CD14-positive monocyte (primary cell): ENCODE measurements around the gene BACH2. TPM values are rescaled to one million over a fixed set of nuclear protein-coding genes. Genes with fewer than 3 reads are reported as not detected.

Source experiments
- DNase-seq, 3 donors: peaks; one replicate each; pipeline ENCODE4 v3.0.0-alpha.2; 2011 to 2022
- H2AFZ ChIP-seq: 2 replicates; pipeline ENCODE4 v1.6.0; 2012; ENCODE audit warnings: mild to moderate bottlenecking, low read depth, low read length, inconsistent platforms; ENCODE audit not compliant: insufficient read depth, poor library complexity, severe bottlenecking
- H3K27ac ChIP-seq, 2 donors: 1 replicate in 1 of 2; 2 replicates in 1 of 2; pipeline ENCODE4 v1.5.1; 2012 to 2013; ENCODE audit warnings: low read length in 2 of 2, control low read depth in 1 of 2, inconsistent platforms in 1 of 2, low read depth in 1 of 2, mild to moderate bottlenecking in 1 of 2
- H3K27me3 ChIP-seq, 2 donors: one replicate each; pipeline versions ENCODE4 v1.6.0 to v1.6.1; 2011 to 2013; ENCODE audit warnings: low read length in 2 of 2; ENCODE audit not compliant: control insufficient read depth in 2 of 2, insufficient read depth in 2 of 2
- H3K36me3 ChIP-seq, 2 donors: replicated peaks in 1 of 2; 1 replicate in 1 of 2; 2 replicates in 1 of 2; pipeline versions ENCODE4 v1.5.1 to v1.6.1; 2012 to 2013; ENCODE audit warnings: low read length in 2 of 2, control low read depth in 1 of 2, inconsistent platforms in 1 of 2, mild to moderate bottlenecking in 1 of 2; ENCODE audit not compliant: insufficient read depth in 2 of 2, control insufficient read depth in 1 of 2
- H3K4me1 ChIP-seq, 2 donors: 1 replicate in 1 of 2; 2 replicates in 1 of 2; pipeline versions ENCODE4 v1.5.1 to v1.6.1; 2012 to 2013; ENCODE audit warnings: low read length in 2 of 2, control low read depth in 1 of 2, inconsistent platforms in 1 of 2, mild to moderate bottlenecking in 1 of 2, moderate library complexity in 1 of 2; ENCODE audit not compliant: insufficient read depth in 2 of 2, control insufficient read depth in 1 of 2
- H3K4me2 ChIP-seq: replicated peaks from 2 replicates; pipeline ENCODE3; 2012; ENCODE audit warnings: low read length, moderate library complexity, mild to moderate bottlenecking; ENCODE audit not compliant: poor library complexity, severe bottlenecking; ENCODE audit errors: extremely low read depth
- H3K4me3 ChIP-seq, 3 experiments: fragments of 200-600 bp in 1 of 3; sonication (generic) in 1 of 3; replicated peaks in 1 of 3; 1 replicate in 2 of 3; 2 replicates in 1 of 3; pipeline ENCODE4 v1.5.1; 2011 to 2013; ENCODE audit warnings: low read length in 3 of 3, mild to moderate bottlenecking in 3 of 3, control low read depth in 2 of 3, low read depth in 2 of 3, inconsistent platforms in 1 of 3, moderate library complexity in 1 of 3
- H3K79me2 ChIP-seq: 2 replicates; pipeline ENCODE4 v1.6.0; 2012; ENCODE audit warnings: mild to moderate bottlenecking, control low read depth, inconsistent platforms, low read length, moderate library complexity; ENCODE audit not compliant: insufficient read depth
- H3K9ac ChIP-seq: 2 replicates; pipeline ENCODE4 v1.6.0; 2017; ENCODE audit warnings: low read length, mild to moderate bottlenecking; ENCODE audit not compliant: insufficient read depth, poor library complexity, severe bottlenecking
- H3K9me3 ChIP-seq, 2 donors: replicated peaks in 1 of 2; 1 replicate in 1 of 2; 2 replicates in 1 of 2; pipeline versions ENCODE4 v1.5.1 to v1.6.1; 2012 to 2013; ENCODE audit warnings: low read length in 2 of 2, control low read depth in 1 of 2; ENCODE audit not compliant: control insufficient read depth in 1 of 2, insufficient read depth in 1 of 2
- H4K20me1 ChIP-seq: 2 replicates; pipeline ENCODE4 v1.6.0; 2012; ENCODE audit warnings: mild to moderate bottlenecking, low read length, control low read depth, moderate library complexity; ENCODE audit not compliant: insufficient read depth
- H3K27ac Mint-ChIP-seq, 7 donors: one replicate each; pipeline ENCODE4 v1.8.0; 2020; ENCODE audit warnings: mild to moderate bottlenecking in 7 of 7, mixed read lengths in 7 of 7, moderate library complexity in 6 of 7, inconsistent platforms in 2 of 7
- H3K27me3 Mint-ChIP-seq, 3 donors: one replicate each; pipeline ENCODE4 v1.8.0; 2021 to 2022; ENCODE audit warnings: low read depth in 3 of 3, mild to moderate bottlenecking in 3 of 3, mixed read lengths in 3 of 3, moderate library complexity in 3 of 3, inconsistent platforms in 1 of 3
- H3K36me3 Mint-ChIP-seq, 2 donors: one replicate each; pipeline ENCODE4 v1.8.0; 2020; ENCODE audit warnings: mixed read lengths in 2 of 2, inconsistent platforms in 1 of 2, mild to moderate bottlenecking in 1 of 2
- H3K4me1 Mint-ChIP-seq: one replicate; pipeline ENCODE4 v1.8.0; 2020; ENCODE audit warnings: mild to moderate bottlenecking, mixed read lengths
- H3K4me3 Mint-ChIP-seq, 2 donors: one replicate each; pipeline ENCODE4 v1.8.0; 2020; ENCODE audit warnings: mild to moderate bottlenecking in 2 of 2, mixed read lengths in 2 of 2, moderate library complexity in 1 of 2
- H3K9me3 Mint-ChIP-seq, 7 donors: one replicate each; pipeline ENCODE4 v1.8.0; 2020 to 2022; ENCODE audit warnings: mixed read lengths in 7 of 7, mild to moderate bottlenecking in 6 of 7, moderate library complexity in 6 of 7, inconsistent platforms in 2 of 7
- CTCF ChIP-seq: fragments of 200-600 bp; IDR thresholded peaks from one replicate; pipeline ENCODE4 v1.8.0; 2022; ENCODE audit warnings: antibody characterized with exemption, mild to moderate bottlenecking
- WGBS: methylation state at CpG from one replicate; pipeline ENCODE4 v1.1.5; 2013; ENCODE audit warnings: missing lambda C conversion rate; ENCODE audit not compliant: insufficient coverage; 5-methylcytosine and 5-hydroxymethylcytosine counted together
- intact Hi-C, 2 donors: fragments of 100-400 bp; cut with micrococcal nuclease; formaldehyde crosslinking; loops; one replicate each; pipeline versions ENCODE4 v1.15.0 to v1.15.1; 2023
- polyA plus RNA-seq, 3 donors: library from polyadenylated mRNA; depleted of rRNA in 1 of 3; unstranded in 2 of 3; stranded (reverse) in 1 of 3; fragments of 300-500 nt in 2 of 3; fragments of >200 nt in 1 of 3; fragmentation: Illumina TruSeq in 2 of 3; gene quantifications; 1 replicate in 2 of 3; 2 replicates in 1 of 3; pipeline ENCODE4 v1.2.3, GENCODE V29; 2012 to 2021

BACH2 gene
- polyA plus RNA-seq, 3 donors, result 0.04 to 0.09 (median 0.05) TPM

- no peak for DNase-seq
- no peak overlapping the region for H3K9ac ChIP-seq
- no peak for TF ChIP-seq CTCF
- Mint-ChIP-seq H3K4me3 (no peak overlapping the region), H3K27ac (no peak overlapping the region), H3K4me1 (peaks cover 42% of the 10 kb centered on the region), H3K9me3 (no peaks in the 10 kb centered on the region), H3K36me3 (no peaks in the 10 kb centered on the region), H3K27me3 (peaks cover 2 to 7% (median 4%) of the 10 kb centered on the region in 3 donors)
- intact Hi-C loops, result no loop called here
- no peaks in the 10 kb centered on the region for H3K79me2 ChIP-seq
- H3K4me1 ChIP-seq, result peaks cover 34 to 36% of the 10 kb centered on the region in 2 donors
- H4K20me1 ChIP-seq, result no peaks in the 10 kb centered on the region
- H3K9me3 ChIP-seq, result no peaks in the 10 kb centered on the region
- H3K36me3 ChIP-seq, result no peaks in the 10 kb centered on the region
- H3K27ac ChIP-seq, result no peak overlapping the region
- no peak overlapping the region for H3K4me3 ChIP-seq
- no peaks in the 10 kb centered on the region for H3K27me3 ChIP-seq
- peak overlapping the region; percentile 36 for H2AFZ ChIP-seq
- no CpG with 5 or more reads among the region's 1 CpG for WGBS
- H3K4me2 ChIP-seq, result no peak overlapping the region
Observed at GRCh38 chr6:89954721-89955148, 341.9 kb downstream of the BACH2 start.

GRCh38 chr6:89952686-89953085 lies 344.0 kb downstream of the BACH2 start:
- peaks cover 34 to 36% of the 10 kb centered on the region in 2 donors for H3K4me1 ChIP-seq
- peak overlapping the region; percentile 38 for H3K4me2 ChIP-seq
- no peaks in the 10 kb centered on the region for H3K27me3 ChIP-seq
- no peak overlapping the region for H3K9ac ChIP-seq
- H3K79me2 ChIP-seq, result no peaks in the 10 kb centered on the region
- no peak for TF ChIP-seq CTCF
- H3K9me3 ChIP-seq, result no peaks in the 10 kb centered on the region
- Mint-ChIP-seq H3K27ac (peak overlapping the region in 4 of 7 donors; percentile 17 to 76 (median 70)), H3K27me3 (peaks cover 2 to 7% (median 4%) of the 10 kb centered on the region in 3 donors), H3K4me3 (peak overlapping the region in 1 of 2 donors; percentile 35), H3K36me3 (no peaks in the 10 kb centered on the region), H3K9me3 (no peaks in the 10 kb centered on the region), H3K4me1 (peaks cover 42% of the 10 kb centered on the region)
- peak; percentile 37 to 66 (median 46) for DNase-seq
- no peaks in the 10 kb centered on the region for H3K36me3 ChIP-seq
- intact Hi-C loops, result no loop called here
- no peak overlapping the region for H3K27ac ChIP-seq
- H4K20me1 ChIP-seq, result no peaks in the 10 kb centered on the region
- H3K4me3 ChIP-seq, result no peak overlapping the region
- H2AFZ ChIP-seq, result peak overlapping the region; percentile 11
- 0% methylated on average over 1 of the region's 4 CpGs for WGBS
